Progenitor cell of endocrine pancreas (in vitro differentiated cells): Measurements from ENCODE around the gene ATAT1. TPM values are rescaled to one million over a fixed set of nuclear protein-coding genes. Genes with fewer than 3 reads are reported as not detected.
"Not testable (repeated sequence)": the region's sequence is repeated elsewhere in the genome, so short reads cannot be mapped to it uniquely, and the experiment has no call there.

Experiments
- DNase-seq: peaks from one replicate; pipeline ENCODE4 v3.0.0; 2021; ENCODE audit warnings: low spot score; ENCODE audit not compliant: unreplicated experiment
- H3K27ac Mint-ChIP-seq: 2 replicates; pipeline ENCODE4 v1.8.0; 2021; ENCODE audit warnings: mild to moderate bottlenecking, moderate library complexity, mixed read lengths
- H3K27me3 Mint-ChIP-seq: 2 replicates; pipeline ENCODE4 v1.8.0; 2021; ENCODE audit warnings: mixed read lengths
- H3K36me3 Mint-ChIP-seq: 2 replicates; pipeline ENCODE4 v1.8.0; 2022; ENCODE audit warnings: mixed read lengths; ENCODE audit not compliant: insufficient read depth
- H3K4me1 Mint-ChIP-seq: 2 replicates; pipeline ENCODE4 v1.8.0; 2021; ENCODE audit warnings: low read depth, mixed read lengths
- H3K4me3 Mint-ChIP-seq: 2 replicates; pipeline ENCODE4 v1.8.0; 2021; ENCODE audit warnings: low read depth, mild to moderate bottlenecking, moderate library complexity, mixed read lengths
- H3K9me3 Mint-ChIP-seq: 2 replicates; pipeline ENCODE4 v1.8.0; 2021; ENCODE audit warnings: low read depth, mixed read lengths
- CTCF ChIP-seq: fragments of 200-600 bp; sonication (generic); IDR thresholded peaks from one replicate; pipeline ENCODE4 v1.5.0; 2021; ENCODE audit warnings: antibody characterized with exemption, mild to moderate bottlenecking; ENCODE audit not compliant: unreplicated experiment
- total RNA-seq: library from RNA; stranded (reverse); gene quantifications from 2 replicates; pipeline ENCODE4 v1.2.1, GENCODE V29; 2021

ATAT1 gene
- total RNA-seq, 1 donor from 2014 or later, result 71.2 TPM

GRCh38 chr6:30591008-30591407 lies 35.7 kb upstream of the ATAT1 start:
- Mint-ChIP-seq H3K27ac (peak overlapping the region; percentile 93), H3K9me3 (no peaks in the 10 kb centered on the region), H3K36me3 (peaks cover 32% of the 10 kb centered on the region), H3K4me3 (no peak overlapping the region), H3K27me3 (no peaks in the 10 kb centered on the region), H3K4me1 (peaks cover 14% of the 10 kb centered on the region)
- no peak for TF ChIP-seq CTCF
- DNase-seq, result no peak

GRCh38 chr6:30592287-30592686 lies 34.4 kb upstream of the ATAT1 start:
- DNase-seq, result no peak
- peaks cover 14% of the 10 kb centered on the region for H3K4me1 Mint-ChIP-seq
- peak overlapping the region; percentile 82 for H3K27ac Mint-ChIP-seq
- no peak overlapping the region for H3K4me3 Mint-ChIP-seq
- no peaks in the 10 kb centered on the region for H3K27me3 Mint-ChIP-seq
- no peaks in the 10 kb centered on the region for H3K9me3 Mint-ChIP-seq
- no peak for TF ChIP-seq CTCF
- peaks cover 27% of the 10 kb centered on the region for H3K36me3 Mint-ChIP-seq

- H3K9me3 Mint-ChIP-seq, H3K4me3 Mint-ChIP-seq, H3K27me3 Mint-ChIP-seq, H3K4me1 Mint-ChIP-seq: not testable (repeated sequence)
- peak; percentile 67 for DNase-seq
- H3K36me3 Mint-ChIP-seq, result peaks cover 13% of the 10 kb centered on the region
- H3K27ac Mint-ChIP-seq, result peak overlapping the region; percentile 68
- TF ChIP-seq CTCF, result peak; percentile 75
These were observed 29.1 kb upstream of the ATAT1 start for GRCh38 chr6:30597315-30598144.

GRCh38 chr6:30598912-30599624 lies 27.6 kb upstream of the ATAT1 start:
- peaks cover 23% of the 10 kb centered on the region for H3K36me3 Mint-ChIP-seq
- H3K27me3 Mint-ChIP-seq, result no peaks in the 10 kb centered on the region
- no peaks in the 10 kb centered on the region for H3K9me3 Mint-ChIP-seq
- TF ChIP-seq CTCF, result no peak
- H3K4me1 Mint-ChIP-seq, result no peaks in the 10 kb centered on the region
- peak overlapping the region; percentile 67 for H3K27ac Mint-ChIP-seq
- H3K4me3 Mint-ChIP-seq, result no peak overlapping the region
- no peak for DNase-seq

GRCh38 chr6:30599625-30600324 lies 26.9 kb upstream of the ATAT1 start:
- H3K9me3 Mint-ChIP-seq, result no peaks in the 10 kb centered on the region
- H3K27me3 Mint-ChIP-seq, result no peaks in the 10 kb centered on the region
- TF ChIP-seq CTCF, result no peak
- DNase-seq, result no peak
- H3K27ac Mint-ChIP-seq, result no peak overlapping the region
- H3K36me3 Mint-ChIP-seq, result peaks cover 26% of the 10 kb centered on the region
- no peaks in the 10 kb centered on the region for H3K4me1 Mint-ChIP-seq
- H3K4me3 Mint-ChIP-seq, result no peak overlapping the region
